ENCODE results near the gene MEIS2. TPM values are rescaled to one million over a fixed set of nuclear protein-coding genes. Genes with fewer than 3 reads are reported as not detected.

Gene MEIS2
- total and polyA plus RNA-seq, 9 donors = 27.7 to 73.7 (median 47.7) TPM

DNA sequence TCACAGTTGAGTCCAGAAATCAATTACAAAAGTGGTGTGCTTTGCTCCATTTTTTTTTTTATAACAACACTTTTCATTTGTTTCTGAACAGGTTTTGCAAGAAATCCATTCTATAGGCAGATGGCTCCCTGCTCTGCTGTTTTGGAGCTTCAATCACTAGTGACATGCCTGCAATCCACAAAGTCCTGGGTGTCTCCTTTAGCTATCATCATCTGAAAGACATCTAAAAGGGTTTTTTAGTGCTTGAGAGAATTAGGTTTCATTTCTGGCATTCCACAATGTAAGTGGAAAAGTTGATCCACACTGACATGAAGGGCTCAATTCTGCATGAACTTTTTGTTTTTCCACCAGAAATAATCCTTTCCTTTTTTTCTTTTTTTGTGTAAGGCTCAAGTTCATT, 24.0 kb upstream of the MEIS2 start:
- Histone ChIP-seq H3K27me3 (no peaks in the 10 kb centered on the region), H3K4me1 (ENCODE audit: insufficient read depth) (no peaks in the 10 kb centered on the region), H3K36me3 (no peaks in the 10 kb centered on the region), H3K4me3 (no peak overlapping the region), H3K27ac (no peak overlapping the region), H3K9me3 (no peaks in the 10 kb centered on the region)
- intact Hi-C loops (cut with DNase I) = no loop called here
- TF ChIP-seq, protein P1, sequence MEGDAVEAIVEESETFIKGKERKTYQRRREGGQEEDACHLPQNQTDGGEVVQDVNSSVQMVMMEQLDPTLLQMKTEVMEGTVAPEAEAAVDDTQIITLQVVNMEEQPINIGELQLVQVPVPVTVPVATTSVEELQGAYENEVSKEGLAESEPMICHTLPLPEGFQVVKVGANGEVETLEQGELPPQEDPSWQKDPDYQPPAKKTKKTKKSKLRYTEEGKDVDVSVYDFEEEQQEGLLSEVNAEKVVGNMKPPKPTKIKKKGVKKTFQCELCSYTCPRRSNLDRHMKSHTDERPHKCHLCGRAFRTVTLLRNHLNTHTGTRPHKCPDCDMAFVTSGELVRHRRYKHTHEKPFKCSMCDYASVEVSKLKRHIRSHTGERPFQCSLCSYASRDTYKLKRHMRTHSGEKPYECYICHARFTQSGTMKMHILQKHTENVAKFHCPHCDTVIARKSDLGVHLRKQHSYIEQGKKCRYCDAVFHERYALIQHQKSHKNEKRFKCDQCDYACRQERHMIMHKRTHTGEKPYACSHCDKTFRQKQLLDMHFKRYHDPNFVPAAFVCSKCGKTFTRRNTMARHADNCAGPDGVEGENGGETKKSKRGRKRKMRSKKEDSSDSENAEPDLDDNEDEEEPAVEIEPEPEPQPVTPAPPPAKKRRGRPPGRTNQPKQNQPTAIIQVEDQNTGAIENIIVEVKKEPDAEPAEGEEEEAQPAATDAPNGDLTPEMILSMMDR (IDR thresholded peaks at IDR 0.05) = no peak
- TF ChIP-seq POLR2A (IDR thresholded peaks at IDR 0.05) (no peak), EP300 (IDR thresholded peaks at IDR 0.05) (no peak)
- DNase-seq = no peak

DNA sequence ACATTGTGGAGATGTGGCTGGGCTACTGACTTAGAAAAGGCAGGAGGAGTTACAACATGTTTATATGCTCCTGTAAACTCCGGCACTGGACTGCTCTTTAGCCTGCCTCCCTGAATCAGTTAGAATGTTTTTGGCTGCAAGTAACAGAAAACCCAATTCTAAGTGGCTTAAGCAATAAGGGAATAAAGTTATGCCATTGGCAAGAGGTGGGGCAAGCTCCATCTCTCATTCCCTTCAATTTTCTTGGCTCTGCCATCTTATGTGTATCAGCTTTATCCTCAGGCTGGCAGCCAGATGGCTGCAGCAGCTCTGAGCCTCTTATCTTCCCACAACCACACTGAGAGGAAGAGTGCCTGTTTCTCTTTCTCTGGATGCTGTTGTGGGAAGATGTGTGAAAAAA, 22.4 kb upstream of the MEIS2 start:
- TF ChIP-seq, protein P1 (IDR thresholded peaks at IDR 0.05) = no peak
- TF ChIP-seq EP300 (IDR thresholded peaks at IDR 0.05) = no peak
- TF ChIP-seq POLR2A (IDR thresholded peaks at IDR 0.05) = no peak
- no peaks in the 10 kb centered on the region for H3K9me3 ChIP-seq
- no peak for DNase-seq
- no peaks in the 10 kb centered on the region for H3K4me1 ChIP-seq (ENCODE audit: insufficient read depth)
- no peak overlapping the region for H3K27ac ChIP-seq
- intact Hi-C loops (cut with DNase I) = no loop called here
- no peaks in the 10 kb centered on the region for H3K27me3 ChIP-seq
- no peak overlapping the region for H3K4me3 ChIP-seq
- H3K36me3 ChIP-seq = no peaks in the 10 kb centered on the region
- 78 to 86% (median 85%) methylated on average over 1 of the region's 1 CpG for WGBS, 3 donors

DNA sequence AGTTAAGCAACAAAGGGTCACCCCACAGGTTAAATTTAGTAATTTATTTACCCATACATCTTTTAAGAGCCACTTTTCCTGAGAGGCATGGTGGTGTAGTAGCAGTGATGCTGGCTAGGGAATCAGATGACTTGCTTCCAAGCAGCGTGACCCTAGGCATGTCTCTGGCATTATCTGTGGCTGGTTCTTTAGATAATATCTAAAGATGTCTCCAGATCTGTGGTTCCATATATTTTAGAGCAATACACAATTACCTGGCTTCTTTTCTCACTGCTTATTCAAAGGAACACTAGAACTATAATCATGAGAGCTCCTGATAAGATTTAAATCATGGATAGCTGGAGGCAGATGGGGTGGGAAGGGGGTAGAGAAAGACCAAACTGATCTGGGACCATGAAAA, 21.1 kb upstream of the MEIS2 start:
- Histone ChIP-seq H3K36me3 (no peaks in the 10 kb centered on the region), H3K27me3 (no peaks in the 10 kb centered on the region), H3K27ac (no peak overlapping the region), H3K4me1 (ENCODE audit: insufficient read depth) (no peaks in the 10 kb centered on the region), H3K9me3 (no peaks in the 10 kb centered on the region), H3K4me3 (no peak overlapping the region)
- no peak for DNase-seq
- WGBS, 3 donors = 94 to 100% (median 94%) methylated on average over 1 of the region's 1 CpG
- intact Hi-C loops (cut with DNase I) = no loop called here
- TF ChIP-seq POLR2A (IDR thresholded peaks at IDR 0.05) = no peak
- TF ChIP-seq, protein P1 (IDR thresholded peaks at IDR 0.05) = no peak
- no peak for TF ChIP-seq EP300 (IDR thresholded peaks at IDR 0.05)

DNA sequence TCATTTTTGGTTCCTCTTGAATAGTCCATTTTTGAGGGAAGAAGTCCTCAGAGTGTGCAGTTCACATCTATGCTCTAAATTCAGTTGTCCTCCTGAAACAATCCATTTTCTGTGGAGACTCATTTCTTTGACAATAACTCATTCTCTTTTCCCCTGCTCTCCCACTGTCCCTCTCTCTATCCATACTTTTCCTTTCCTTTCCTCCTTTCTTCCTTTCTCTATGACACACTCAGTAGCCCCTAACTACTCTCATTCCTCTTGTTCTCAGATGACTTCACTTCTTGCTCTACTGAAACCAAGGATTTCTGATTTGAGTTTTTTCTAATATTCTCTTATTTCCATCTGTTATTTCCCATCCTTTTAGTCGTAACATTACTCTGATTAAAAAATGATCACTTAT, 16.7 kb upstream of the MEIS2 start:
- intact Hi-C loops (cut with DNase I) = no loop called here
- H3K4me3 ChIP-seq = no peak overlapping the region
- no peaks in the 10 kb centered on the region for H3K4me1 ChIP-seq (ENCODE audit: insufficient read depth)
- no peak for DNase-seq
- TF ChIP-seq EP300 (IDR thresholded peaks at IDR 0.05) (no peak), POLR2A (IDR thresholded peaks at IDR 0.05) (no peak)
- TF ChIP-seq, protein P1 (IDR thresholded peaks at IDR 0.05) = no peak
- no peak overlapping the region for H3K27ac ChIP-seq
- no peaks in the 10 kb centered on the region for H3K27me3 ChIP-seq
- H3K9me3 ChIP-seq = no peaks in the 10 kb centered on the region
- no peaks in the 10 kb centered on the region for H3K36me3 ChIP-seq
- 89 to 95% (median 90%) methylated on average over 1 of the region's 1 CpG for WGBS, 3 donors

DNA sequence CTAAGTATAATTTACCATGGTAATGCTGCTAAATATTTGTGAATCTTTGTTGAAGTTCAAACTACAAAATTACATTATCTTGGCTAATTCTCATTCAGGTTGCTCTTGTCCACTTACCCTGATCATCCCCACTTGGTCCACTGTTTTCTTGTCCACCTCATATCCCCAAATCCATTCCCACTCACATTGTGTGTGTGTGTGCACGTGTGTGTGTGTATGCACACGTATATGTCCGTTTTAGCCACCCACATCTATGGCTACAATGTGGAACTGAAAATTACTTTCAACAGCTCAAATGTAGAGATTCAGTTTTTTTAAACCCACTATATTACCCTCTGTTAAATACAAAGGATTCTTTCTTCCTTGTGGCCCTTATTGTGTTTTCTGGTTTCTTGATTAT, 15.2 kb upstream of the MEIS2 start:
- intact Hi-C loops (cut with DNase I) = no loop called here
- Histone ChIP-seq H3K9me3 (no peaks in the 10 kb centered on the region), H3K27ac (no peak overlapping the region), H3K4me1 (ENCODE audit: insufficient read depth) (no peaks in the 10 kb centered on the region), H3K36me3 (no peaks in the 10 kb centered on the region), H3K4me3 (no peak overlapping the region), H3K27me3 (no peaks in the 10 kb centered on the region)
- WGBS, 3 donors = 93 to 96% (median 96%) methylated on average over 3 of the region's 3 CpGs
- no peak for DNase-seq
- TF ChIP-seq, protein P1 (IDR thresholded peaks at IDR 0.05) = no peak
- TF ChIP-seq POLR2A (IDR thresholded peaks at IDR 0.05) (no peak), EP300 (IDR thresholded peaks at IDR 0.05) (no peak)
